Chondrocyte (in vitro differentiated cells): ENCODE data around the gene MYO16. TPM values are rescaled to one million over a fixed set of nuclear protein-coding genes. Genes with fewer than 3 reads are reported as not detected.

Experiments
- DNase-seq: peaks from one replicate; pipeline ENCODE4 v3.0.0; 2021; ENCODE audit warnings: mixed read lengths, low spot score
- H3K27ac Mint-ChIP-seq: one replicate; pipeline ENCODE4 v1.8.0; 2021; ENCODE audit warnings: mild to moderate bottlenecking, moderate library complexity, mixed read lengths; ENCODE audit not compliant: unreplicated experiment
- H3K27me3 Mint-ChIP-seq: 2 replicates; pipeline ENCODE4 v1.8.0; 2021; ENCODE audit warnings: low read depth, mixed read lengths
- H3K36me3 Mint-ChIP-seq: 2 replicates; pipeline ENCODE4 v1.8.0; 2021; ENCODE audit warnings: low read depth, mixed read lengths
- H3K4me1 Mint-ChIP-seq: 2 replicates; pipeline ENCODE4 v1.8.0; 2021; ENCODE audit warnings: low read depth, mild to moderate bottlenecking, mixed read lengths
- H3K4me3 Mint-ChIP-seq: one replicate; pipeline ENCODE4 v1.8.0; 2021; ENCODE audit warnings: mild to moderate bottlenecking, moderate library complexity, mixed read lengths; ENCODE audit not compliant: unreplicated experiment
- H3K9me3 Mint-ChIP-seq: 2 replicates; pipeline ENCODE4 v1.8.0; 2021; ENCODE audit warnings: low read depth, mixed read lengths
- CTCF ChIP-seq: fragments of 200-600 bp; sonication (generic); IDR thresholded peaks from 2 replicates; pipeline ENCODE4 v1.5.0; 2021; ENCODE audit warnings: antibody characterized with exemption, mild to moderate bottlenecking, moderate library complexity
- total RNA-seq: library from RNA; stranded (reverse); gene quantifications from 3 replicates; pipeline ENCODE4 v1.2.1, GENCODE V29; 2021

Gene MYO16
- total RNA-seq, 1 donor from 2014 or later = 0.12 TPM

GRCh38 chr13:109200556-109200955, 571.1 kb downstream of the MYO16 start:
- Mint-ChIP-seq H3K27ac (peak overlapping the region; percentile 37), H3K36me3 (no peaks in the 10 kb centered on the region), H3K27me3 (no peaks in the 10 kb centered on the region), H3K4me3 (no peak overlapping the region), H3K9me3 (no peaks in the 10 kb centered on the region), H3K4me1 (peaks cover 37% of the 10 kb centered on the region)
- no peak for TF ChIP-seq CTCF
- no peak for DNase-seq

GRCh38 chr13:109203587-109203986, 574.2 kb downstream of the MYO16 start:
- Mint-ChIP-seq H3K4me3 (no peak overlapping the region), H3K27ac (no peak overlapping the region), H3K4me1 (peaks cover 37% of the 10 kb centered on the region), H3K9me3 (no peaks in the 10 kb centered on the region), H3K27me3 (no peaks in the 10 kb centered on the region), H3K36me3 (no peaks in the 10 kb centered on the region)
- TF ChIP-seq CTCF = no peak
- DNase-seq = no peak

- peaks cover 34% of the 10 kb centered on the region for H3K4me1 Mint-ChIP-seq
- no peak overlapping the region for H3K27ac Mint-ChIP-seq
- TF ChIP-seq CTCF = no peak
- no peaks in the 10 kb centered on the region for H3K9me3 Mint-ChIP-seq
- H3K36me3 Mint-ChIP-seq = no peaks in the 10 kb centered on the region
- no peak for DNase-seq
- no peaks in the 10 kb centered on the region for H3K27me3 Mint-ChIP-seq
- H3K4me3 Mint-ChIP-seq = no peak overlapping the region
These were observed 574.8 kb downstream of the MYO16 start for GRCh38 chr13:109204252-109204651.

GRCh38 chr13:109204657-109205056, 575.2 kb downstream of the MYO16 start:
- Mint-ChIP-seq H3K27ac (no peak overlapping the region), H3K9me3 (no peaks in the 10 kb centered on the region), H3K27me3 (no peaks in the 10 kb centered on the region), H3K36me3 (no peaks in the 10 kb centered on the region), H3K4me1 (peaks cover 34% of the 10 kb centered on the region), H3K4me3 (no peak overlapping the region)
- no peak for TF ChIP-seq CTCF
- no peak for DNase-seq

DNA sequence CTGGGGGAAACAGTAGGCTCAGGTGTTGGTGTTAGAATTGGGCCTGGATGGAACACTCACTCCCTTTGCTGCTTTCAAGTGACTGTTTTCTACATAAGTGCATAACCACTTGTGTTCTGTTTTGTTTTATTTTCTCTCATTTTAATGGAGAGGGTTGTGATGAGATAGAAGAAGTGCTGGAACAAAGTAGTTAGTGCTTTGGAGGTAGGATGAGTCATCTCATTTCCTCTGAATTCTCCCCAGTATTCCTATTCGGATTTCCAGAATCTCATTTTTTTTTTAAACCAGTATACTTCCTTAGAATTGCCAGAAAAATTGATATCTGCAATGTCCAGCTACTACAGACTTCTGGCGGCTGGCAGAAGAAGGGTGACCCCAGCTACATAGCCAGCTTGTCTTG, 575.9 kb downstream of the MYO16 start:
- Mint-ChIP-seq H3K27ac (no peak overlapping the region), H3K4me3 (no peak overlapping the region), H3K9me3 (no peaks in the 10 kb centered on the region), H3K4me1 (peaks cover 30% of the 10 kb centered on the region), H3K27me3 (no peaks in the 10 kb centered on the region), H3K36me3 (no peaks in the 10 kb centered on the region)
- no peak for DNase-seq
- TF ChIP-seq CTCF = no peak
